ENCODE measurements around the gene NTRK1. TPM values are rescaled to one million over a fixed set of nuclear protein-coding genes. Genes with fewer than 3 reads are reported as not detected.

Gene NTRK1
- total RNA-seq, 1 donor from 2014 or later: not detected

DNA sequence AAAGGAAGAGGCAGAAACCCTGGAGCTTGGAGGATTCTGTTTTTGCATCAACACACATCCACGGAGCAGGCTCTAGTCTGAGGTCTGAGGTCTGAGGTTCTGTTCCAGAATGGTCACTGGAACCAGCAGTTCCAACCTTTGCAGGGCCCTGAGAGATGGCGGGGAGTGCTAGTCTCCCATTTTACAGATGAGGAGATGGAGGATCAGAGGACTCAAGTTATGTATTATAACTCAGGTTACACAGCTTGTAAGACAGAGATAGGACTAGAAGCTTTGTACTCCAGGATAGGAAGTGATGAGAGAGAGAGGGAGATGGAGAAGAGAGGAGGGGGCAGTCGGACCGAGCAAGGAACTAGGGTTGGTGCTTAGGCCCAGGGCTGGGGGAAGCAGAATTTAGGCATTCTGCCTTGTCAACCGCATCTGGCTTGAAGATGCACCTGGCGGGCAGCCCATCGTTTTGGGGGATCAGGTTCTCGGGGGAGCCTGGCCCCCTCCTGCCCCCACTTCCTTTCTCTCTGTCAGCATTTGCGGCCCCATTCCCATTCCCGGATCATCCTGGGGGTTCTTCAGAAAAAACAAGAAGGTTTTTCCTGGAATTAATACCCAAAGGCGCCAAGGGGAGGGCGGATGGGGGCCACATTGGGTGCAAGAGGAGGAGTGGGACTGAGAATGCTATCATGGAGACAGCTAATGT lies 38.5 kb downstream of the NTRK1 start:
- DNase-seq: no peak

DNA sequence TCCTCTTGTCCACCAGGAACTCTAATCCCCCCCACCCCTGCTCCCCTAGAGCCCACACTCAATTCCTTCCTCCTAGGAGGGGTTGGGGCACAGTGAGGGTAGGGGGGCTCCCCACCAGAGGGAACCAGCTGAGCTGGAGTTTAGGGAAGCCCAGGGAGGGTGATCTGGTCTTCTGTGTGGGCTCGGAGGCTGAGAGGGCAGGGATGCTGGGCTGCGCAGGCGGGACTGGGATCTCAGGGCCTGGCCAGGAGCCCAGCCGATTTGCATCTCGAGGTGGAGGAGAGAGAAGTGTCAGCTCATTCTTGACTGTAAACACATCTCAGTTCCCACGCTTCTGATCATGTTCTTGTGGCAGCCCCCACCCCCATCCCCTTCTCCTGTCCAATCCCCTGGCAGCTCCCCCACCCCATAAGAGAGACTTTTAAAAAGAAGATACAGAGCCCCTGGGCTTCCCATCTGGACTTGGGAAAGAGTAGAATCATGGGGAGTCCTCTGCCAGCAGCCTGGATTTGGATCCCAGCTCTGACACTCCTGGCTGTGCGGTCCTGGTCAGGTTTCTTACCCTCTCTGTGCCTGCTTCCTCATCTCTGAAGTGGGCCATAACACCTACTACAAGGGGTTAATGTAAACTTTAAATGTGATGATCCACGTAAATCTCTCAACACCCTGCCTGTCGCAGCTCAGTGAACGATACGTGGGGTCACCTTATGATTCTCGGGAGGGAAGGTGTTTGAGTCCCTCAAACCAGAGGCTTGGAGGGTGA lies 39.5 kb downstream of the NTRK1 start:
- DNase-seq: no peak

- DNase-seq: no peak
Measured at GRCh38 chr1:156900896-156901589, 40.4 kb downstream of the NTRK1 start.

GRCh38 chr1:156901590-156901900 lies 40.9 kb downstream of the NTRK1 start:
- no peak for DNase-seq

DNA sequence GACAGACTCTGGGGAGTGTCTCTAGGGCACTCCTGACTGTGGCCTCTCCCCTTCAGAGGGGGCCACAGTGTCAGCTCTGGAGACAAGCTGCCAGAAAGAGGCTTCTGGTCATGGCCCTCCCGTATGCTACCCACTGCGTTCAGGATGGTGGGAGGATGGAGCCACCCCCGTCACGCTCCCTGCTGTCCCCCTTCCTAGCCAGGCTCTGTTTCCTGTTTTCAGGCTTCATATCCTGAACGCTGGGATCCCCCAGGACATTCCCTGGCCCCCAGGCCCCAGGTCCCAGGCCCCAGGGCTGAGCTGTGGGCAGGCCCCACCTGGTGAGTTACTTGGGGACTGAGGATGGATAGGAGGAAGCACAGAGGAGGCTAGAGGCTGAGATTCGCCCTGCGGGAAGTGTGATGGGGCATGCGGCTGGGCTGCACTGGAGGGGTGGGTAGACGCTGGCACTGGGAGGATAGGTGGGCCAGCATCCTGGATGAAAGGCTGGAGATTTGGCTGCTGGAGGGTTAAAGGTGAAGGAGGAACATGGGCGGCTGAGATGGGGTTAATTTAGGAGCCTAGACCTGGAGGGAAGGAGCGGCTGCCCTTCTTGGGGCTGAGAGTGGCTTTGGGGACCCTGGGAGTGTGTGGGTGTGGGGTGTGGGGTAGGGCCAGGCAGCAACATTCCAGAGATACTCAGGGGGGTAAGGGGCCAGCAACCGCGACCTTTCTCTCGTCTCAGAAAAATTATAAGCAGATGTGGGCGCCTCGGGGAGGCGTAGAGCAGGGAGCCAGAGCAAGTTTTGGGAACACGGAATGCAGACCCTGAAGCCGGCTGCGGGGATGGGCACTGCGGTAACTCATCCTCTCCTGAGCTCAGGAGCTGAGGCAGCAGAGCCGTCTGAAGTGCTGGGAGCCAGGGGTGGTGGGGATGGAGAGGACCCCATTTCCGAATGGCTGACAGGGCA lies 41.6 kb downstream of the NTRK1 start:
- no peak for DNase-seq

- DNase-seq: no peak
Measured at GRCh38 chr1:156903328-156904091, 42.8 kb downstream of the NTRK1 start.

DNA sequence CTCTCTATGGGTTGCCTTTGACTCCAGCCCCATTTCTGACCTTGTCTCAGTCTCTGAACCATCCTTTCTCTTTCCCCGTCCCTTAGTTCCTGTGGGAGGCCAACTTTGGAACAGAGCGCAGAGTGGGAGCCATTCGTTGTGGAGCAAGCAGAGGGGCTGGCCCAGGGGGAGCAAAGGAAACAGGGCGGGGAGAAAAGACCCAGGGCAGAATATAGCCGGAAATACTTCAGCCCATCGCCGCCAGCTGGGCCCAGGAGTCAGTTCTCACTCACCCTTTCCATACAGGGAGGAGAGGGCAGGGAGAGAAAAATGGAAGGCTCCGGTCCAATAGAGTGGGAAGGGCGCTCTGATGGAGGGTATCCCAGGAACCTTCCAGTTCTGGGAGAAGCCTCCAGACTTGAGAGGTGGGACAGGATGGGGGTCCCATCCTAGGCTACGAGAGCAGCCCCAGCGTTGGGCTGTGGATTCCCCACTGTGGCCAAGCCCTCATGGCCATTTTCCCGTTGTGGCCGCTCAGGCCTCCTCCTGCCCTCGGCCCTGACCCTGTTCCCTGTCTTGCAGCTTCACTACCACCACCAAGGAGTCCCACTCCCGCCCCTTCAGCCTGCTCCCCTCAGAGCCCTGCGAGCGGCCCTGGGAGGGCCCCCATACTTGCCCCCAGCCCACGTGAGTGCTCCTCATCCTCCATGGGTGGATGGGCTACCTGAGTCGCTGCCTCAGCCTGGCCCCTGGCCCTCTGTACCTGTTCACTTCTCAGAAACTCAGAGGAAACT lies 43.7 kb downstream of the NTRK1 start:
- DNase-seq: no peak

- DNase-seq: no peak
Measured at GRCh38 chr1:156905176-156905575, 44.5 kb downstream of the NTRK1 start.

- no peak for DNase-seq
Measured at GRCh38 chr1:156905651-156906050, 45.0 kb downstream of the NTRK1 start.

DNA sequence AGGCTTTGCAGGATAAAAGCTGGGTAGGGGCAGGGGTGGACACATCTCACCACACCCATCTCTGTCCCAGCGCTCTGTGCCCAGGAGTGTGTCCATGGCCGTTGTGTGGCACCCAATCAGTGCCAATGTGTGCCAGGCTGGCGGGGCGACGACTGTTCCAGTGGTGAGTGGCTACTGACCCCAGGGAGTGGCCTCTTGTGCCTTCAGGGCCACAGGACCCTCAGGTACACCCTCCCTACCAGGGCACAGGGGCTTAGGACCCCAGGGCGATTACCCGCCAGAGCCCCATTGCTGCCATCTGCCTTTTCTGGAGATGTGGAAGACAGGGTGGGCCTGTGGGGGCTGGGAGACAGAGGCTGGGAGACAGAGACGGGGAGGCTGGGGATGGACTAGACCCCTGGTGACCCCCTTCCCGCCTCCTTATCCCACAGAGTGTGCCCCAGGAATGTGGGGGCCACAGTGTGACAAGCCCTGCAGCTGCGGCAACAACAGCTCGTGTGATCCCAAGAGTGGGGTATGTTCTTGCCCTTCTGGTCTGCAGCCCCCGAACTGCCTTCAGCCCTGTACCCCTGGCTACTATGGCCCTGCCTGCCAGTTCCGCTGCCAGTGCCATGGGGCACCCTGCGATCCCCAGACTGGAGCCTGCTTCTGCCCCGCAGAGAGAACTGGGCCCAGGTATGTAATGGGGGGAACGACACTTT lies 45.7 kb downstream of the NTRK1 start:
- DNase-seq: no peak

DNA sequence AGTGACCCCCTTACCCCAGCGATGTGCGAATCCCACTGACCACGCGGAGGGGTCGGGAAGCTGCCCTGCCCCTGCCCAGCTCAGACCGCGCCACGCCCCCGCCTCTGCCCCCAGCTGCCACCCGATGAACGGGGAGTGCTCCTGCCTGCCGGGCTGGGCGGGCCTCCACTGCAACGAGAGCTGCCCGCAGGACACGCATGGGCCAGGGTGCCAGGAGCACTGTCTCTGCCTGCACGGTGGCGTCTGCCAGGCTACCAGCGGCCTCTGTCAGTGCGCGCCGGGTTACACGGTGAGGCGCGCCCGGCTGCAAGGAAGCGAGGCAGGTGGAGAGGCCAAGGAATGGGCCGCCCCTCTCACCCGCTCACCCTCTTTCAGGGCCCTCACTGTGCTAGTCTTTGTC lies 47.9 kb downstream of the NTRK1 start:
- no peak for DNase-seq

GRCh38 chr1:156908955-156909354 lies 48.3 kb downstream of the NTRK1 start:
- DNase-seq: no peak

DNA sequence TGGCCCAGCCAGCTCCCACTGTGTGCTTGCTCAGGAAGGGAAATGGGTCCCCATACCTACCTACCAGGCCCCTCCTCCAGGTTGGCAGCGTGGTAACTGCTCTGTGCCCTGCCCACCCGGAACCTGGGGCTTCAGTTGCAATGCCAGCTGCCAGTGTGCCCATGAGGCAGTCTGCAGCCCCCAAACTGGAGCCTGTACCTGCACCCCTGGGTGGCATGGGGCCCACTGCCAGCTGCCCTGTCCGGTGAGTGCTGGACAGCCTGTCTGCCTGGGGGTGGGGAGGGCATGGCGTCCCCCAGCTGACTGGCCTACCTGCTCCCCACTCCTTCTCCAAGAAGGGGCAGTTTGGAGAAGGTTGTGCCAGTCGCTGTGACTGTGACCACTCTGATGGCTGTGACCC lies 49.0 kb downstream of the NTRK1 start:
- DNase-seq: no peak

DNA sequence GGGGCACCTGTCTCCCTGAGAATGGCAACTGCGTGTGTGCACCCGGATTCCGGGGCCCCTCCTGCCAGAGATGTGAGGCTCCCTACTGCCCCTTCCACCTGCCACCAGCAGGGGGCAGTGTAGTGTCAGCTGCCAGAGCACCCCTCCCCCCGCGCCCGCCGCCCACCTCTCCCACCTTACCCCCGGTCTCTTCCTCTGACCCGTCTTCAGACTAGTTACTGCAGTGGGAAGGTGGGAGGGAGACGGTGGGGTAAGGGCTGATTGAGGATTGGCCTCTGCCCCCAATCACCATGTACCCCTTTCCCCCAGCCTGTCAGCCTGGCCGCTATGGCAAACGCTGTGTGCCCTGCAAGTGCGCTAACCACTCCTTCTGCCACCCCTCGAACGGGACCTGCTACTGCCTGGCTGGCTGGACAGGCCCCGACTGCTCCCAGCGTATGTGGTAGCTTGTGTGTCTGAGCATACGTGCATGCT lies 49.7 kb downstream of the NTRK1 start:
- no peak for DNase-seq

GRCh38 chr1:156911577-156912298 lies 51.1 kb downstream of the NTRK1 start:
- no peak for DNase-seq

DNA sequence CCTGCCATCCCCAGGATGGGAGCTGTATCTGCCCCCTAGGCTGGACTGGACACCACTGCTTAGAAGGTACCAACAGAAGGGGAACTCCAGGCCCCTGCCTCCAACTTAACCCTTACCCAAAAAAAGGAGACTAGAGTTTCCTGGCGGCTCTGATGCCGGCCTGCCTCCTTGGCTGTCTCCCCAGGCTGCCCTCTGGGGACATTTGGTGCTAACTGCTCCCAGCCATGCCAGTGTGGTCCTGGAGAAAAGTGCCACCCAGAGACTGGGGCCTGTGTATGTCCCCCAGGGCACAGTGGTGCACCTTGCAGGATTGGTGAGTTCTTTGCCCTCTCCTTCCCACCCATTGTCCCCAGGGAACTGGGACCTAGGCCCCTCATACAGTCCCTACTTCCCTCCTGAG lies 51.6 kb downstream of the NTRK1 start:
- DNase-seq: no peak

GRCh38 chr1:156912861-156913808 lies 52.5 kb downstream of the NTRK1 start:
- DNase-seq: no peak

DNA sequence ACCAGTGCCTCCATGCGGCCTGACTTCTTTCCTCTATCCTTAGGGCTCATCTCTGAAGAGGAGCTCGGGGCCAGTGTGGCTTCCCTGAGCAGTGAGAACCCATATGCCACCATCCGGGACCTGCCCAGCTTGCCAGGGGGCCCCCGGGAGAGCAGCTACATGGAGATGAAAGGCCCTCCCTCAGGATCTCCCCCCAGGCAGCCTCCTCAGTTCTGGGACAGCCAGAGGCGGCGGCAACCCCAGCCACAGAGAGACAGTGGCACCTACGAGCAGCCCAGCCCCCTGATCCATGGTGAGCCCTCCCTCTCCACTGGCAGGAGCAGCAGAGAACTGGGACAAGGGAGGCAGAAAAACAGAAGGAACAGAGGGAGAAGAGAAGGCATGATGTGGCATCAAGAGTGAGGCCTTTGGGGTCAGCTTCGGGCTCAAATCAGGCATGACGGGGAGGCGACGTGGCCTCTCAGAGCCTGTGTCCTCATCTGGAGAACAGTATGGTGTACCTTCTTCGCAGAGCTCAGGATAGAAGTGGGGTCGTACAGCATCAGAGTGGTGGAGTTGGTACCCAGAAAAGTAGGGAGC lies 53.2 kb downstream of the NTRK1 start:
- no peak for DNase-seq
